Right atrium auricular region (tissue), 2 donors: Measurements from ENCODE around the gene ATAT1. TPM values are rescaled to one million over a fixed set of nuclear protein-coding genes. Genes with fewer than 3 reads are reported as not detected.
A peak's percentile ranks its signal among the peaks of the same experiment; 100 is the strongest.
"Not testable (repeated sequence)": the region's sequence is repeated elsewhere in the genome, so short reads cannot be mapped to it uniquely, and the experiment has no call there.

Source experiments
- DNase-seq: peaks from one replicate; pipeline ENCODE4 v3.0.0-alpha.2; 2019; ENCODE audit warnings: low spot score
- H3K27ac ChIP-seq, 2 donors: fragments of 200-600 bp; sonication (generic); 1 replicate in 1 of 2; 2 replicates in 1 of 2; pipeline ENCODE4 v1.5.1; 2016 to 2019
- H3K27me3 ChIP-seq, 2 donors: fragments of 200-600 bp; sonication (generic); one replicate each; pipeline versions ENCODE4 v1.5.1 to v1.6.0; 2017 to 2019
- H3K36me3 ChIP-seq: fragments of 200-600 bp; sonication (generic); one replicate; pipeline ENCODE4 v1.5.1; 2016
- H3K4me1 ChIP-seq, 2 donors: fragments of 200-600 bp; sonication (generic); one replicate each; pipeline versions ENCODE4 v1.5.1 to v1.6.0; 2017 to 2019
- H3K4me3 ChIP-seq, 2 donors: fragments of 200-600 bp; sonication (generic); 1 replicate in 1 of 2; 2 replicates in 1 of 2; pipeline ENCODE4 v1.5.1; 2017 to 2019; ENCODE audit warnings: mild to moderate bottlenecking in 1 of 2, moderate library complexity in 1 of 2
- H3K9me3 ChIP-seq, 2 donors: fragments of 200-600 bp; sonication (generic); one replicate each; pipeline ENCODE4 v1.5.1; 2019
- CTCF ChIP-seq, 2 donors: fragments of 200-600 bp; sonication (generic); IDR thresholded peaks; one replicate each; pipeline ENCODE4 v1.5.1; 2019; ENCODE audit warnings: antibody characterized with exemption in 2 of 2
- total RNA-seq, 2 donors: library from RNA; depleted of rRNA; stranded (reverse); fragments of >200 nt; gene quantifications; one replicate each; pipeline ENCODE4 v1.1.0, GENCODE V29; 2016

The ATAT1 gene
- total RNA-seq, 2 donors from 2014 or later = 1.6 to 1.8 TPM

GRCh38 chr6:30591008-30591407 lies 35.7 kb upstream of the ATAT1 start:
- DNase-seq = no peak
- H3K4me3 ChIP-seq = no peak overlapping the region
- H3K36me3 ChIP-seq = peaks cover 61% of the 10 kb centered on the region
- H3K27me3 ChIP-seq = no peaks in the 10 kb centered on the region
- H3K27ac ChIP-seq = peak overlapping the region in 1 of 2 donors; percentile 16
- H3K9me3 ChIP-seq = no peaks in the 10 kb centered on the region
- no peak for TF ChIP-seq CTCF (IDR thresholded peaks at IDR 0.05)
- no peaks in the 10 kb centered on the region for H3K4me1 ChIP-seq

GRCh38 chr6:30592287-30592686 lies 34.4 kb upstream of the ATAT1 start:
- Histone ChIP-seq H3K27ac (no peak overlapping the region), H3K27me3 (no peaks in the 10 kb centered on the region), H3K36me3 (peaks cover 48% of the 10 kb centered on the region), H3K9me3 (no peaks in the 10 kb centered on the region), H3K4me1 (no peaks in the 10 kb centered on the region), H3K4me3 (no peak overlapping the region)
- DNase-seq = no peak
- TF ChIP-seq CTCF (IDR thresholded peaks at IDR 0.05) = no peak

GRCh38 chr6:30597315-30598144 lies 29.1 kb upstream of the ATAT1 start:
- H3K4me1 ChIP-seq, H3K27me3 ChIP-seq, H3K9me3 ChIP-seq, H3K27ac ChIP-seq, H3K4me3 ChIP-seq: not testable (repeated sequence)
- peak; percentile 69 to 86 for TF ChIP-seq CTCF (IDR thresholded peaks at IDR 0.05)
- peak; percentile 88 for DNase-seq
- H3K36me3 ChIP-seq = peaks cover 25% of the 10 kb centered on the region

GRCh38 chr6:30598912-30599624 lies 27.6 kb upstream of the ATAT1 start:
- no peak for TF ChIP-seq CTCF (IDR thresholded peaks at IDR 0.05)
- no peak overlapping the region for H3K4me3 ChIP-seq
- no peaks in the 10 kb centered on the region for H3K9me3 ChIP-seq
- H3K4me1 ChIP-seq = no peaks in the 10 kb centered on the region
- H3K36me3 ChIP-seq = peaks cover 40% of the 10 kb centered on the region
- H3K27ac ChIP-seq = no peak overlapping the region
- H3K27me3 ChIP-seq = no peaks in the 10 kb centered on the region
- no peak for DNase-seq

GRCh38 chr6:30599625-30600324 lies 26.9 kb upstream of the ATAT1 start:
- no peak overlapping the region for H3K4me3 ChIP-seq
- no peaks in the 10 kb centered on the region for H3K9me3 ChIP-seq
- no peak overlapping the region for H3K27ac ChIP-seq
- no peaks in the 10 kb centered on the region for H3K27me3 ChIP-seq
- no peaks in the 10 kb centered on the region for H3K4me1 ChIP-seq
- no peak for TF ChIP-seq CTCF (IDR thresholded peaks at IDR 0.05)
- peaks cover 47% of the 10 kb centered on the region for H3K36me3 ChIP-seq
- no peak for DNase-seq
